Bronchial epithelial cell (primary cell): ENCODE measurements around the gene CTSO. TPM values are rescaled to one million over a fixed set of nuclear protein-coding genes. Genes with fewer than 3 reads are reported as not detected.

ENCODE experiments used
- DNase-seq: peaks from one replicate; pipeline ENCODE4 v3.0.0-alpha.2; 2010; ENCODE audit warnings: low read depth
- FAIRE-seq: peaks from 2 replicates; lab custom pipeline; 2011; peaks lifted over from hg19 to GRCh38; lab: Jason Lieb, UNC
- H3K27me3 ChIP-seq: 2 replicates; pipeline ENCODE4 v1.5.1; 2011; ENCODE audit warnings: low read length; ENCODE audit not compliant: control insufficient read depth, insufficient read depth
- H3K36me3 ChIP-seq: 2 replicates; pipeline ENCODE4 v1.5.1; 2011; ENCODE audit warnings: low read length; ENCODE audit not compliant: control insufficient read depth, insufficient read depth
- H3K4me3 ChIP-seq: 2 replicates; pipeline ENCODE4 v1.5.1; 2011; ENCODE audit warnings: mild to moderate bottlenecking, low read depth, low read length, control low read depth
- CTCF ChIP-seq: IDR thresholded peaks from 2 replicates; pipeline ENCODE4 v1.5.1; 2011; ENCODE audit warnings: mild to moderate bottlenecking, moderate library complexity, low read length, control low read depth, inconsistent platforms; ENCODE audit not compliant: insufficient read depth, severe bottlenecking
- total RNA-seq: library from RNA; depleted of rRNA; stranded (reverse); fragments of >200 nt; gene quantifications from 2 replicates; pipeline ENCODE4 v1.2.1, GENCODE V29; 2014

Gene CTSO
- total RNA-seq, 1 donor from 2014 or later = 1.1 TPM

GRCh38 chr4:155973639-155974475 lies 20.2 kb upstream of the CTSO start:
- Histone ChIP-seq H3K4me3 (no peak overlapping the region), H3K36me3 (no peaks in the 10 kb centered on the region), H3K27me3 (no peaks in the 10 kb centered on the region)
- no peak for TF ChIP-seq CTCF
- DNase-seq (peak; percentile 30), FAIRE-seq (no peak)

GRCh38 chr4:155972098-155972497 lies 18.4 kb upstream of the CTSO start:
- Histone ChIP-seq H3K36me3 (no peaks in the 10 kb centered on the region), H3K4me3 (no peak overlapping the region), H3K27me3 (no peaks in the 10 kb centered on the region)
- FAIRE-seq (no peak), DNase-seq (peak; percentile 20)
- peak; percentile 25 for TF ChIP-seq CTCF

GRCh38 chr4:155966731-155967395 lies 13.2 kb upstream of the CTSO start:
- FAIRE-seq = no peak
- no peak for TF ChIP-seq CTCF
- peak; percentile 13 for DNase-seq
- no peaks in the 10 kb centered on the region for H3K27me3 ChIP-seq
- H3K36me3 ChIP-seq = no peaks in the 10 kb centered on the region
- H3K4me3 ChIP-seq = no peak overlapping the region

- H3K36me3 ChIP-seq = no peaks in the 10 kb centered on the region
- TF ChIP-seq CTCF = no peak
- H3K27me3 ChIP-seq = no peaks in the 10 kb centered on the region
- FAIRE-seq (no peak), DNase-seq (no peak)
- no peak overlapping the region for H3K4me3 ChIP-seq
Observed at GRCh38 chr4:155966171-155966570, 12.5 kb upstream of the CTSO start.

GRCh38 chr4:155964016-155964891 lies 10.6 kb upstream of the CTSO start:
- H3K36me3 ChIP-seq = no peaks in the 10 kb centered on the region
- FAIRE-seq = peak; percentile 28
- no peak overlapping the region for H3K4me3 ChIP-seq
- DNase-seq = peak; percentile 28
- no peak for TF ChIP-seq CTCF
- H3K27me3 ChIP-seq = no peaks in the 10 kb centered on the region
